ENCODE data around the gene LRRC71. TPM values are rescaled to one million over a fixed set of nuclear protein-coding genes. Genes with fewer than 3 reads are reported as not detected.

Gene LRRC71
- total RNA-seq, 1 donor, result 0.36 TPM

GRCh38 chr1:156886583-156887281 is 33.7 kb upstream of the LRRC71 start:
- Histone ChIP-seq H3K4me2 (ENCODE audit: insufficient read depth, low read length) (no peak overlapping the region), H3K27me3 (ENCODE audit: insufficient read depth, low read length) (peaks cover 17% of the 10 kb centered on the region), H4K20me1 (ENCODE audit: insufficient read depth, low read length) (no peaks in the 10 kb centered on the region), H3K9me3 (ENCODE audit: low read depth, low read length) (no peaks in the 10 kb centered on the region), H3K79me2 (ENCODE audit: insufficient read depth, low read length) (no peaks in the 10 kb centered on the region), H3K4me1 (ENCODE audit: insufficient read depth, low read length) (no peaks in the 10 kb centered on the region), H3K27ac (ENCODE audit: low read depth, low read length) (no peak overlapping the region), H3K36me3 (ENCODE audit: insufficient read depth, low read length) (no peaks in the 10 kb centered on the region), H2AFZ (ENCODE audit: low read length) (no peak overlapping the region), H3K4me3 (ENCODE audit: insufficient read depth, low read length) (no peak overlapping the region)
- DNase-seq (ENCODE audit: insufficient read length, low spot score, missing footprints), result no peak
- no peak for TF ChIP-seq CTCF (IDR thresholded peaks at IDR 0.05; ENCODE audit: extremely low read depth, low read depth, low read length)

- Histone ChIP-seq H3K79me2 (ENCODE audit: insufficient read depth, low read length) (no peaks in the 10 kb centered on the region), H3K36me3 (ENCODE audit: insufficient read depth, low read length) (no peaks in the 10 kb centered on the region), H3K27ac (ENCODE audit: low read depth, low read length) (no peak overlapping the region), H3K4me1 (ENCODE audit: insufficient read depth, low read length) (peaks cover 3% of the 10 kb centered on the region), H3K27me3 (ENCODE audit: insufficient read depth, low read length) (peaks cover 12% of the 10 kb centered on the region), H2AFZ (ENCODE audit: low read length) (no peak overlapping the region), H3K9me3 (ENCODE audit: low read depth, low read length) (no peaks in the 10 kb centered on the region), H4K20me1 (ENCODE audit: insufficient read depth, low read length) (no peaks in the 10 kb centered on the region), H3K4me2 (ENCODE audit: insufficient read depth, low read length) (no peak overlapping the region), H3K4me3 (ENCODE audit: insufficient read depth, low read length) (no peak overlapping the region)
- TF ChIP-seq CTCF (IDR thresholded peaks at IDR 0.05; ENCODE audit: extremely low read depth, low read depth, low read length), result no peak
- DNase-seq (ENCODE audit: insufficient read length, low spot score, missing footprints), result no peak
These were observed 33.1 kb upstream of the LRRC71 start for GRCh38 chr1:156887317-156887716.

GRCh38 chr1:156887734-156888133 is 32.7 kb upstream of the LRRC71 start:
- DNase-seq (ENCODE audit: insufficient read length, low spot score, missing footprints), result no peak

More at GRCh38 chr1:156887734-156888133, 32.7 kb upstream of the LRRC71 start:
- no peak overlapping the region for H3K27ac ChIP-seq (ENCODE audit: low read depth, low read length)
- H3K9me3 ChIP-seq (ENCODE audit: low read depth, low read length), result no peaks in the 10 kb centered on the region
- H3K4me3 ChIP-seq (ENCODE audit: insufficient read depth, low read length), result no peak overlapping the region
- H3K27me3 ChIP-seq (ENCODE audit: insufficient read depth, low read length), result peaks cover 12% of the 10 kb centered on the region
- no peak overlapping the region for H3K4me2 ChIP-seq (ENCODE audit: insufficient read depth, low read length)
- H3K79me2 ChIP-seq (ENCODE audit: insufficient read depth, low read length), result no peaks in the 10 kb centered on the region
- H4K20me1 ChIP-seq (ENCODE audit: insufficient read depth, low read length), result no peaks in the 10 kb centered on the region
- no peak overlapping the region for H2AFZ ChIP-seq (ENCODE audit: low read length)
- H3K36me3 ChIP-seq (ENCODE audit: insufficient read depth, low read length), result no peaks in the 10 kb centered on the region
- TF ChIP-seq CTCF (IDR thresholded peaks at IDR 0.05; ENCODE audit: extremely low read depth, low read depth, low read length), result no peak
- peaks cover 6% of the 10 kb centered on the region for H3K4me1 ChIP-seq (ENCODE audit: insufficient read depth, low read length)

Data from osteoblast (primary cell).